ENCODE results near the gene KCNH3.
A peak's percentile ranks its signal among the peaks of the same experiment; 100 is the strongest.

The KCNH3 gene

DNA sequence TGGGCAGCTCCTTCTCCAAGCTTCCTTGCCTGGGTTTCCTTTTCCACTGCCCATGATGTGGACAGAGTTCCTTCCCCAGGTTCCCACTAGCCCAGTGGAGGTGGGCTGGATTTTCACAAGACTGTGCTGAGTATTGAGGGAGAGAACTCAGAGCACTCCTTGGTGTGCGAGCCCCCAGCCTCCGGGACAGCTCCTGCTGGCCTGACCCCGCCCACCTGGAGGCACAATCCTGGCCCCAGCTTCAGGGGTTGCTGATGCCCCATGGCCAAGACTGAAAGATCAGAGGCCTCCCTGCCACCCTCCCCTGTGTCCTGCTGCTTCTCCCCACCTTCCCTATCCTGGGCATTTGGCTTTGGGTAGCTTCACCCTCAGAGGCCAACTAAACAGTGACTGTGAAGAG is 7.7 kb downstream of the KCNH3 start:
- DNase-seq = peak; percentile 22

DNA sequence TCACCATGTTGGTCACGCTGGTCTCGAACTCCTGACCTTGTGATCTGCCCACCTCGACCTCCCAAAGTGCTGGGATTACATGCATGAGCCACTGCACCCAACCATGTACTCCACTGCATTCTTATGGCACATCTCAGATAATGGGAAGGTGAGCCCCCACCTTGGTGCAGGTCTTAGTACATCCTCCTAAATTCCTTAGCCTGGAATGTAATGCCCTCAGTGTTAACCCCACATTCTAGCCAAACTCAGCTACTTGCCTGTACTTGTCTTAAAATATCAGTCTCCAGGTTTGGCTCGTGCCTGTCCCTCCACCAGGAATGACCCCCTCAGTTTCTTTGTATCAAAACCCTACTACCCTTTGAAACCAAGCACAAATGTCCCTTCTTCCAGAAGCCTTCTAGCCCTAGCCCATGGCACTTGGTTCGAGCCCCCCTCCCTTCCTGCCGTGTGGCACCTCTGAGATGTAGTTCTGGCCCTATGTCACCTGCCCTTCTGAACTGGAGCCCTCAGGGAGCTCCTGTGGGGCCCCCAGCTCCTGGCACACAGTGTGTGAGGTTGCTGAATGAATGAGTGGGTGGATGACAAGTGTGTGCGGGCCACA is 8.4 kb downstream of the KCNH3 start:
- DNase-seq = peak; percentile 36

GRCh38 chr12:49548481-49548821 is 9.6 kb downstream of the KCNH3 start:
- no peak for DNase-seq

GRCh38 chr12:49548822-49549648 is 10.2 kb downstream of the KCNH3 start:
- DNase-seq = peak; percentile 71

DNA sequence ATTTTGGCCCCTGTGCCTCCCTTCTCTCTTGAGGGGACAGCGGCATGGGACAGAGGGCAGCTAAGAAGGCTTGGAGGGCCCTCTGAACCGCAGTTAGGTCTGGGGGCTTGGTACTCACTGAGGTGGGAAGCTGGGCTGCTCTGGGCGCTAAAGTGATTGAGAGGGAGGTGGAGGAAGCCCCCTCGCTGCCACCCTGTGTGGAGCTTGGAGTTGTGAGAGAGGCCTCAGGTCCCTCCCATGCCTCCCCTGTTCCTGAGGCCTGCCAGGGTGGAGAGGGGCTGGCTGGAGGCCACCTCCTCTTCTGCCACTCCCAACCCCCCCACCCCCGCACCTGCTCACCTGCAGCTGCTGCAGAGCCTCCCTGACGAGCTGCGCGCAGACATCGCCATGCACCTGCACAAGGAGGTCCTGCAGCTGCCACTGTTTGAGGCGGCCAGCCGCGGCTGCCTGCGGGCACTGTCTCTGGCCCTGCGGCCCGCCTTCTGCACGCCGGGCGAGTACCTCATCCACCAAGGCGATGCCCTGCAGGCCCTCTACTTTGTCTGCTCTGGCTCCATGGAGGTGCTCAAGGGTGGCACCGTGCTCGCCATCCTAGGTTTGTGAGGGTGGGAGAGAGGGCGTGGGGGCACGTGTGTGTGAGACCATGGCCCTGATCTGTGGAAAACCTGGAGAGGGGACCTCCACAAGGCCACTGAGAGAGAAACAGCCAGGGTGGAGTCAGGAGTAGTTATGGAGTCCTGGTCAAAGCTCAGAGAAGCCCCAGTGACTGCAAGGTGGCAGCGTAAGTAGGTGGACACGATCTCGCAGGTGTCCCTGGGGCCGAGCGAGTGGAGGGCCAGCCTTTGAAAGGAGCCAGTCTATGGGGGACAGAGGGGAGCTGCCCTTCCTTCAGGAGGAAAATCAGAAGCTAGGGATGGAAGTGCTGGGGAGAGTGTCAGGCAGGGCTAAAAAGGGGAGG is 11.2 kb downstream of the KCNH3 start:
- peak; percentile 55 for DNase-seq

GRCh38 chr12:49550693-49551252 is 11.9 kb downstream of the KCNH3 start:
- DNase-seq = peak; percentile 33

DNA sequence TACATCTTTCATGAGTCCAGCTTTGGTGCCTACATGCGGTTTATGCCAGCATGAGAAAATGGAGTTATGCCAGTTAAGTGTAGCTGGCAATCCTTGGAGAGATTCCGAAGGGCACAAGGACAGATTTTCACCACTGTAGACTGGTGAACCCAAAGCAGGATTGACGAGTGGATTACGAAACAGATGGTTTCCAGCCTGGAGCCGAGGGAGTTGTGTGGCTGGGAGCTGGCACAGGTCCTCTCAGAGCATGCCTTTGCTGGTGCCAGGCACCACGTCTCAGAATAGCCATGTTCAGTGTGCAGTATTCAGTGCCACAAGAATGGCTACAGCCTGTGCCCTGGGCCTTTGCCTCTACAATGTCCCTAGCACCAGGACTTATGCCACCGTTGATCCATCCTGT is 13.2 kb downstream of the KCNH3 start:
- DNase-seq = peak; percentile 50

- DNase-seq = no peak
Measured at GRCh38 chr12:49552425-49552824, 13.6 kb downstream of the KCNH3 start.

- no peak for DNase-seq
Measured at GRCh38 chr12:49552899-49553298, 14.1 kb downstream of the KCNH3 start.

GRCh38 chr12:49553512-49554088 is 14.8 kb downstream of the KCNH3 start:
- DNase-seq = no peak

DNA sequence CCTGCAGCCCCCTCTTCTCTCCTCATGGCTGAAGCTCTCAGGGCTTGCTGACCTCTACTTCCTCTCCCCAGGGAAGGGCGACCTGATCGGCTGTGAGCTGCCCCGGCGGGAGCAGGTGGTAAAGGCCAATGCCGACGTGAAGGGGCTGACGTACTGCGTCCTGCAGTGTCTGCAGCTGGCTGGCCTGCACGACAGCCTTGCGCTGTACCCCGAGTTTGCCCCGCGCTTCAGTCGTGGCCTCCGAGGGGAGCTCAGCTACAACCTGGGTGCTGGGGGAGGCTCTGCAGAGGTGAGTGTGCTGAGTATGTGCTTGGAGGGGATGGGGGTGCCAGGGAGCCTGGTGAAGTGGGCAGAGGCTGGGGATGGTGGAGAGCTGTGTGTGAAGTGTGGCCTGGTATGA is 15.4 kb downstream of the KCNH3 start:
- DNase-seq = no peak

- no peak for DNase-seq
Measured at GRCh38 chr12:49555631-49556390, 17.0 kb downstream of the KCNH3 start.

- DNase-seq = no peak
Measured at GRCh38 chr12:49556391-49557186, 17.8 kb downstream of the KCNH3 start.

DNA sequence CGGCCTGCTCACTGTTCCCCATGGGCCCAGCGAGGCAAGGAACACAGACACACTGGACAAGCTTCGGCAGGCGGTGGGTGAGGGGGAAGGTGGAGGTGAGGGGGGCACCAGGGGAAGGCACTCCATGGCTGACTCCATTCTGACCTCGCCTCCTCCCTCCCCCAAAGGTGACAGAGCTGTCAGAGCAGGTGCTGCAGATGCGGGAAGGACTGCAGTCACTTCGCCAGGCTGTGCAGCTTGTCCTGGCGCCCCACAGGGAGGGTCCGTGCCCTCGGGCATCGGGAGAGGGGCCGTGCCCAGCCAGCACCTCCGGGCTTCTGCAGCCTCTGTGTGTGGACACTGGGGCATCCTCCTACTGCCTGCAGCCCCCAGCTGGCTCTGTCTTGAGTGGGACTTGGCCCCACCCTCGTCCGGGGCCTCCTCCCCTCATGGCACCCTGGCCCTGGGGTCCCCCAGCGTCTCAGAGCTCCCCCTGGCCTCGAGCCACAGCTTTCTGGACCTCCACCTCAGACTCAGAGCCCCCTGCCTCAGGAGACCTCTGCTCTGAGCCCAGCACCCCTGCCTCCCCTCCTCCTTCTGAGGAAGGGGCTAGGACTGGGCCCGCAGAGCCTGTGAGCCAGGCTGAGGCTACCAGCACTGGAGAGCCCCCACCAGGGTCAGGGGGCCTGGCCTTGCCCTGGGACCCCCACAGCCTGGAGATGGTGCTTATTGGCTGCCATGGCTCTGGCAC is 18.5 kb downstream of the KCNH3 start:
- DNase-seq = no peak

GRCh38 chr12:49557917-49558215 is 19.0 kb downstream of the KCNH3 start:
- no peak for DNase-seq

GRCh38 chr12:49558526-49558925 is 19.7 kb downstream of the KCNH3 start:
- no peak for DNase-seq

GRCh38 chr12:49559011-49559675 is 20.3 kb downstream of the KCNH3 start:
- DNase-seq = no peak

GRCh38 chr12:49560695-49561094 is 21.9 kb downstream of the KCNH3 start:
- DNase-seq = no peak

GRCh38 chr12:49562233-49562632 is 23.4 kb downstream of the KCNH3 start:
- no peak for DNase-seq

GRCh38 chr12:49562831-49563230 is 24.0 kb downstream of the KCNH3 start:
- no peak for DNase-seq
